Measurements from ENCODE around the gene ZNF576. TPM values are rescaled to one million over a fixed set of nuclear protein-coding genes. Genes with fewer than 3 reads are reported as not detected.
"Not testable (repeated sequence)": the region's sequence is repeated elsewhere in the genome, so short reads cannot be mapped to it uniquely, and the experiment has no call there.

The ZNF576 gene
- total RNA-seq (17.3 and 23.2 TPM in 2 replicates), polyA plus RNA-seq (2.9 and 7.9 TPM in 2 replicates), polyA minus RNA-seq (9.4 and 18.5 TPM in 2 replicates)
- total RNA-seq (2013), result 7.3 TPM

GRCh38 chr19:43595999-43596841 lies at the start of gene ZNF576, which contains the start of gene IRGQ:
Gene ZNF576, plus strand, starts transcription at chr19:43596595. Its CDS starts 514 bp downstream, at chr19:43597109.
Gene IRGQ, minus strand, starts transcription at chr19:43596134. Its CDS starts 796 bp downstream, at chr19:43595338.
- Histone ChIP-seq H3K9ac (ENCODE audit: low read length) (peak within 1 kb of the TSS; percentile 74), H4K20me1 (ENCODE audit: control insufficient read depth, insufficient read depth, low read length, poor library complexity, severe bottlenecking) (peaks cover 5% of the 10 kb centered on the region), H2AFZ (ENCODE audit: insufficient read depth, low read depth, low read length, poor library complexity, severe bottlenecking) (peak within 1 kb of the TSS; percentile 87), H3K9me3 (ENCODE audit: control extremely low read depth in 1 of 3, control insufficient read depth in 2 of 3, insufficient read depth in 1 of 3, low read length in 2 of 3) (no peaks in the 10 kb centered on the region), H3K27ac (ENCODE audit: low read length in 2 of 2) (peak within 1 kb of the TSS; percentile 95 to 97), H3K79me2 (ENCODE audit: control insufficient read depth, insufficient read depth, low read length) (peaks cover 61% of the 10 kb centered on the region), H3K4me3 (ENCODE audit: control extremely low read depth in 1 of 5, extremely low read depth in 1 of 5, insufficient read depth in 1 of 5, low read depth in 2 of 5, low read length in 4 of 5) (peak within 1 kb of the TSS; percentile 61 to 88 (median 73)), H3K36me3 (replicated peaks in 1 of 2; ENCODE audit: control extremely low read depth in 1 of 2, control insufficient read depth in 1 of 2, extremely low read depth in 1 of 2, insufficient read depth in 2 of 2, low read length in 1 of 2) (peaks cover 0 to 34% of the 10 kb centered on the region in 2 experiments), H3K4me1 (ENCODE audit: control insufficient read depth in 2 of 2, insufficient read depth in 2 of 2, low read length in 2 of 2) (peaks cover 16 to 38% of the 10 kb centered on the region in 2 donors), H3K27me3 (replicated peaks in 1 of 4; ENCODE audit: control extremely low read depth in 1 of 4, control insufficient read depth in 3 of 4, insufficient read depth in 4 of 4, low read length in 3 of 4) (no peaks in the 10 kb centered on the region), H3K4me2 (replicated peaks; ENCODE audit: low read depth, low read length, poor library complexity, severe bottlenecking) (peak within 1 kb of the TSS; percentile 79)
- ChIA-PET CTCF (interaction anchor here (0.7 to 7.5 kb wide), 16 partner anchors 19 to 164 kb away, joined by 3 to 126 read pairs (median 4); partner anchors contain the start of genes PINLYP and XRCC1), POLR2A (interaction anchor here (0.8 to 2.2 kb wide), 6 partner anchors 10 to 41 kb away, joined by 3 to 15 read pairs (median 3); partner anchors contain the start of genes PINLYP and XRCC1)
- Mint-ChIP-seq H3K27ac (peak within 1 kb of the TSS; percentile 99), H3K4me3 (peak within 1 kb of the TSS; percentile 98), H3K9me3 (ENCODE audit: insufficient read depth) (no peaks in the 10 kb centered on the region), H3K27me3 (no peaks in the 10 kb centered on the region), H3K4me1 (peaks cover 43% of the 10 kb centered on the region)
- ATAC-seq (ENCODE audit: low read depth), result peak; percentile 88
- DNase-seq, result peak; percentile 100
- under 1% methylated on average over 59 of the region's 60 CpGs for WGBS (ENCODE audit: insufficient coverage)
- intact Hi-C loops (cut with micrococcal nuclease), result loop anchor here (1.0 kb wide), 7 partner anchors 21 to 158 kb away; partner anchors contain the start of genes PINLYP, SMG9, XRCC1 and ZNF428
- TF ChIP-seq CTCF (IDR thresholded peaks at IDR 0.05), result no peak
- TF ChIP-seq EZH2 (IDR thresholded peaks at IDR 0.05; ENCODE audit: borderline replicate concordance, insufficient read depth, low read depth, low read length, poor library complexity, severe bottlenecking), result no peak

- WGBS (ENCODE audit: insufficient coverage), result no CpG with 5 or more reads among the region's 24 CpGs
- intact Hi-C loops (cut with micrococcal nuclease), result not testable (repeated sequence)
Measured at GRCh38 chr19:43547926-43548325, 48.5 kb upstream of the ZNF576 start.

More at GRCh38 chr19:43547926-43548325, 48.5 kb upstream of the ZNF576 start:
- CTCF ChIA-PET; H3K27ac ChIP-seq (ENCODE audit: low read length in 2 of 2); ATAC-seq (ENCODE audit: low read depth); H3K9me3 ChIP-seq (ENCODE audit: control extremely low read depth in 1 of 3, control insufficient read depth in 2 of 3, insufficient read depth in 1 of 3, low read length in 2 of 3); H2AFZ ChIP-seq (ENCODE audit: insufficient read depth, low read depth, low read length, poor library complexity, severe bottlenecking); H3K79me2 ChIP-seq (ENCODE audit: control insufficient read depth, insufficient read depth, low read length); H3K27me3 Mint-ChIP-seq; H4K20me1 ChIP-seq (ENCODE audit: control insufficient read depth, insufficient read depth, low read length, poor library complexity, severe bottlenecking); DNase-seq; H3K4me2 ChIP-seq (replicated peaks; ENCODE audit: low read depth, low read length, poor library complexity, severe bottlenecking); H3K4me3 Mint-ChIP-seq; H3K4me3 ChIP-seq (ENCODE audit: control extremely low read depth in 1 of 5, extremely low read depth in 1 of 5, insufficient read depth in 1 of 5, low read depth in 2 of 5, low read length in 4 of 5); H3K9ac ChIP-seq (ENCODE audit: low read length); H3K9me3 Mint-ChIP-seq (ENCODE audit: insufficient read depth); H3K4me1 ChIP-seq (ENCODE audit: control insufficient read depth in 2 of 2, insufficient read depth in 2 of 2, low read length in 2 of 2); H3K27ac Mint-ChIP-seq; H3K27me3 ChIP-seq (replicated peaks in 1 of 4; ENCODE audit: control extremely low read depth in 1 of 4, control insufficient read depth in 3 of 4, insufficient read depth in 4 of 4, low read length in 3 of 4); POLR2A ChIA-PET; H3K4me1 Mint-ChIP-seq: not testable (repeated sequence)
- peaks cover 1 to 67% of the 10 kb centered on the region in 2 experiments for H3K36me3 ChIP-seq (replicated peaks in 1 of 2; ENCODE audit: control extremely low read depth in 1 of 2, control insufficient read depth in 1 of 2, extremely low read depth in 1 of 2, insufficient read depth in 2 of 2, low read length in 1 of 2)
